ENCODE results near the gene ZDHHC14. TPM values are rescaled to one million over a fixed set of nuclear protein-coding genes. Genes with fewer than 3 reads are reported as not detected.

ZDHHC14 gene
- total and polyA plus RNA-seq, 2 of the 8 experiments (the other 6 are each of a cell fraction or from before 2014, with no cell fraction given), result 2.9 to 5.3 TPM

DNA sequence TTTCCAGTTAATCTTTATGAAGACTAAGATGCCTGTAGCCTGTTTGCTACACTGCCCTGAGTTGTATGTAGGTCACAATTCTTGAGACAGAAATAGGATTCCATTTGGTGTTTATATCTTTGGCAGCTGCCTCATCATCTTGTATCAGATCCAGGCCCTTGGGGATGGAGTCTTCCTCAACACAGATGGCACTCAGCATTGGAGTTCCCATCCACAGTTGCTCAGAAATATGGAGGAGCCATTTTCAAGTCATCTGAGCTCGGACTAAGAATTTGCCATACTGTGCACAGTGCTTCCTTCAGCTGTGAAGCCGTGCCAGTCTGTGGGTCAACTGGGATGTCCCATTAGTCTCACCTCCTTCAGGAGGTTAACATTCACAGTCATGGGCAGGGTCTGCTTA is 156.6 kb downstream of the ZDHHC14 start (continued):
- TF ChIP-seq NRF1 (IDR thresholded peaks at IDR 0.05; ENCODE audit: low read depth, low read length), result no peak
